Ishikawa (cell line): ENCODE data around the gene PTER.

Source experiments
- CEBPB ChIP-seq: IDR thresholded peaks from 2 replicates; pipeline ENCODE4 v1.6.1; 2012
- CREB1 ChIP-seq: IDR thresholded peaks from 2 replicates; pipeline ENCODE4 v1.6.1; 2012; ENCODE audit warnings: low read depth
- EGR1 ChIP-seq: IDR thresholded peaks from 2 replicates; pipeline ENCODE4 v1.6.1; 2012
- EP300 ChIP-seq: IDR thresholded peaks from 2 replicates; pipeline ENCODE4 v1.6.1; 2012; ENCODE audit warnings: borderline replicate concordance
- FOXM1 ChIP-seq: IDR thresholded peaks from 2 replicates; pipeline ENCODE4 v1.6.1; 2012; ENCODE audit warnings: low read depth, borderline replicate concordance
- MAX ChIP-seq: IDR thresholded peaks from 2 replicates; pipeline ENCODE4 v1.6.1; 2012
- NFIC ChIP-seq: IDR thresholded peaks from 2 replicates; pipeline ENCODE4 v1.6.1; 2012
- RAD21 ChIP-seq: IDR thresholded peaks from 2 replicates; pipeline ENCODE4 v1.6.1; 2012; ENCODE audit warnings: low read depth
- TAF1 ChIP-seq: IDR thresholded peaks from 2 replicates; pipeline ENCODE4 v1.6.1; 2012; ENCODE audit warnings: low read depth, mild to moderate bottlenecking
- TCF12 ChIP-seq: IDR thresholded peaks from 2 replicates; pipeline ENCODE4 v1.6.1; 2012; ENCODE audit warnings: low read depth
- TEAD4 ChIP-seq: IDR thresholded peaks from 2 replicates; pipeline ENCODE4 v1.6.1; 2012
- USF1 ChIP-seq: IDR thresholded peaks from 2 replicates; pipeline ENCODE4 v1.6.1; 2012
- YY1 ChIP-seq: IDR thresholded peaks from 2 replicates; pipeline ENCODE4 v1.6.1; 2012; ENCODE audit warnings: low read depth
- ZBTB7A ChIP-seq: IDR thresholded peaks from 2 replicates; pipeline ENCODE4 v1.6.1; 2012; ENCODE audit warnings: low read depth
- TF ChIP-seq, protein P1 (sequence below): IDR thresholded peaks from 2 replicates; pipeline ENCODE4 v1.6.1; 2012; ENCODE audit warnings: low read depth, mild to moderate bottlenecking

PTER gene

DNA sequence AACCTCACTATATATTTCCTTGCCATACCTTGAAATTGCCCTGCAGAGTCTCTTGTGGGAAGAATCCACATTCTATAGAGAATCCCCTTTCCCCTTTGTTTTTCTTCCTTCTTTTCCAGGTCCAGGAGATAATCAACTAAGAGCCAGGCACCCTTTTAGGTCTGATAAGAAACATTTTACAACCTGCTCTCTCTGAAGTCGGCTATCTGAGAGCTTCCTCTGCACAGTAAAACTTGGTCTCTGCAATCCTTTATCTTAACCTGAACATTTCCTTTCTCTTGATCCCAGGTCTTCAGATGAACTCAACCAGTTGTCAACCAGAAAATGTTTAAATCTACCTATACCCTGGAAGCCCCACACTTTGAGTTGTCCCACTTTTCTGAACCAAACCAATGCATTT, 19.5 kb upstream of the PTER start:
- no peak for TF ChIP-seq NFIC
- TF ChIP-seq CEBPB = no peak
- no peak for TF ChIP-seq TCF12
- no peak for TF ChIP-seq EGR1
- no peak for TF ChIP-seq USF1
- TF ChIP-seq TAF1 = no peak
- no peak for TF ChIP-seq EP300
- TF ChIP-seq MAX = no peak
- no peak for TF ChIP-seq CREB1
- TF ChIP-seq TEAD4 = no peak
- TF ChIP-seq YY1 = no peak
- TF ChIP-seq ZBTB7A = no peak
- TF ChIP-seq RAD21 = no peak
- no peak for TF ChIP-seq FOXM1
- TF ChIP-seq, protein P1, sequence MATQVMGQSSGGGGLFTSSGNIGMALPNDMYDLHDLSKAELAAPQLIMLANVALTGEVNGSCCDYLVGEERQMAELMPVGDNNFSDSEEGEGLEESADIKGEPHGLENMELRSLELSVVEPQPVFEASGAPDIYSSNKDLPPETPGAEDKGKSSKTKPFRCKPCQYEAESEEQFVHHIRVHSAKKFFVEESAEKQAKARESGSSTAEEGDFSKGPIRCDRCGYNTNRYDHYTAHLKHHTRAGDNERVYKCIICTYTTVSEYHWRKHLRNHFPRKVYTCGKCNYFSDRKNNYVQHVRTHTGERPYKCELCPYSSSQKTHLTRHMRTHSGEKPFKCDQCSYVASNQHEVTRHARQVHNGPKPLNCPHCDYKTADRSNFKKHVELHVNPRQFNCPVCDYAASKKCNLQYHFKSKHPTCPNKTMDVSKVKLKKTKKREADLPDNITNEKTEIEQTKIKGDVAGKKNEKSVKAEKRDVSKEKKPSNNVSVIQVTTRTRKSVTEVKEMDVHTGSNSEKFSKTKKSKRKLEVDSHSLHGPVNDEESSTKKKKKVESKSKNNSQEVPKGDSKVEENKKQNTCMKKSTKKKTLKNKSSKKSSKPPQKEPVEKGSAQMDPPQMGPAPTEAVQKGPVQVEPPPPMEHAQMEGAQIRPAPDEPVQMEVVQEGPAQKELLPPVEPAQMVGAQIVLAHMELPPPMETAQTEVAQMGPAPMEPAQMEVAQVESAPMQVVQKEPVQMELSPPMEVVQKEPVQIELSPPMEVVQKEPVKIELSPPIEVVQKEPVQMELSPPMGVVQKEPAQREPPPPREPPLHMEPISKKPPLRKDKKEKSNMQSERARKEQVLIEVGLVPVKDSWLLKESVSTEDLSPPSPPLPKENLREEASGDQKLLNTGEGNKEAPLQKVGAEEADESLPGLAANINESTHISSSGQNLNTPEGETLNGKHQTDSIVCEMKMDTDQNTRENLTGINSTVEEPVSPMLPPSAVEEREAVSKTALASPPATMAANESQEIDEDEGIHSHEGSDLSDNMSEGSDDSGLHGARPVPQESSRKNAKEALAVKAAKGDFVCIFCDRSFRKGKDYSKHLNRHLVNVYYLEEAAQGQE = no peak

DNA sequence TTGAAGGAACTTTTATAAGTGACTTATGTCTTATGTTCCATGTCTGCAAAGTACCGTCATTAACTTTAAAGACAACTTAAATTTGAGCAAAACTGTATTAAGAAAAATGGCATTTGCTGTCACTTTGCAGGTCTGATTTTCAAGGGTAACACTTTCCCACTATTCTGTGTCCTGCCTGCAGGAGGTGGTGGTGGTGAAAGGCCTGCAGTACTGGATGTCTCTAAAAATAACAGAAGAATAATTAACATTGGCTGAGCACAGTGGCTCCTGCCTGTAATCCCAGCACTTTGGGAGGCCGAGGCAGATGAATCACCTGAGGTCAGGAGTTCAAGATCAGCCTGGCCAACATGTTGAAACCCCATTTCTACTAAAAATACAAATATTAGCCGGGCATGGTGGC, 13.2 kb upstream of the PTER start:
- TF ChIP-seq RAD21 = no peak

DNA sequence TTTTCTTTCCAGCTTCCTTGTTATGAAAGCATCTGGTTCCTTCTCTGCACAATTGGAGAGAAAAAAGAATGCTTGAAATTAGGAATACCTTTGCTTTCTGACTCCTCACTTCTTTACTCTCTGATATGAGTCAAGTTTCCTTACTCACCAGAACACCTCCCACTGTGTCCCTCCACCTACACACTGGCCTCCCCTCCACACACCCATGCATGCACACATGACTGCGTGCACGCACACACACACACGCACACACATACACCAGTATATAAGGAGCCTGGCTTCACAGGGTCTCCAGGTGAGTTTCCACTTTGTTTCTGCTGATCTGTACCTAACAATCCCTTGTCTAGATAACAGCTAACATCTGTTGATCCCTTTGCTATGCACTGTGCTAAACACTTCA, 11.4 kb upstream of the PTER start:
- TF ChIP-seq RAD21 = no peak
- TF ChIP-seq CEBPB = no peak
- no peak for TF ChIP-seq FOXM1
- no peak for TF ChIP-seq TCF12
- no peak for TF ChIP-seq TAF1
- no peak for TF ChIP-seq EP300
- no peak for TF ChIP-seq YY1
- no peak for TF ChIP-seq CREB1
- TF ChIP-seq, protein P1 = no peak
- TF ChIP-seq USF1 = no peak
- no peak for TF ChIP-seq EGR1
- TF ChIP-seq MAX = no peak
- TF ChIP-seq ZBTB7A = no peak
- TF ChIP-seq TEAD4 = no peak
- no peak for TF ChIP-seq NFIC

DNA sequence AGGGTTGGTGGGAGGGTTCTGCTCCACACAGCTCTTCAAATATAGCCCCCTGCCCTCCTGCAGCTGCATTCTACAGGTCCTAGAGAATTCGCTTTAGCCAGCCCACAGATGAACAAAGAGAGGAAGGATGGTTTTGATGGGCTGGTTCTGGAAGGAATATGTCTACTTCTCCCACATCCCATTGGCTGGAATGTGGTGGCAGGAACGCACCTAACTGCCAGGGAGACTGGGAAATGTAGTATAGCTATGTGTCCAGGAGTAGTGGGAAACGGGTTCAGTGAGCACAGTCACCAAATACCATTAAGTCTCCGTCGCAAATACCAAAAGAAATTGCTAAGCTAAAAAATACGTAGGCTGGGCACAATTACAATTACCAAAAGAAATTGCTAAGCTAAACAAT, 7.3 kb upstream of the PTER start:
- TF ChIP-seq RAD21 (no peak), TCF12 (no peak), MAX (no peak), EGR1 (no peak)

GRCh38 chr10:16436367-16436757, 448 bp upstream of the PTER start:
- TF ChIP-seq ZBTB7A = no peak
- TF ChIP-seq EGR1 = no peak
- TF ChIP-seq RAD21 = no peak
- TF ChIP-seq TAF1 = no peak
- TF ChIP-seq MAX = no peak
- no peak for TF ChIP-seq TEAD4
- no peak for TF ChIP-seq CREB1
- TF ChIP-seq USF1 = no peak
- no peak for TF ChIP-seq EP300
- no peak for TF ChIP-seq YY1
- TF ChIP-seq, protein P1 = no peak
